Activated CD8-positive, alpha-beta T cell treated with anti-CD3 and anti-CD28 coated beads for 36 hours (primary cell): Measurements from ENCODE around the gene RSPH4A. TPM values are rescaled to one million over a fixed set of nuclear protein-coding genes. Genes with fewer than 3 reads are reported as not detected.
"Not testable (repeated sequence)": the region's sequence is repeated elsewhere in the genome, so short reads cannot be mapped to it uniquely, and the experiment has no call there.

Source experiments
- ATAC-seq: fragments of 200-7000 bp; cut with Tn5 transposase; one replicate; pipeline ENCODE4 v1.10.0; 2021; ENCODE audit warnings: mild to moderate bottlenecking, moderate library complexity
- CTCF ChIA-PET: fragments of 350-600 bp; sonication (Branson Sonifier 250); formaldehyde crosslinking; loops from one replicate; lab custom pipeline; 2021; ENCODE audit warnings: antibody characterized with exemption; lab: Charles Lee
- POLR2A ChIA-PET: fragments of 350-600 bp; sonication (Branson Sonifier 250); formaldehyde crosslinking; loops from one replicate; lab custom pipeline; 2021; ENCODE audit warnings: antibody characterized with exemption; lab: Charles Lee
- DNase-seq: peaks from one replicate; pipeline ENCODE4 v3.0.0-alpha.2; 2020
- H3K27ac Mint-ChIP-seq: one replicate; pipeline ENCODE4 v1.8.0; 2021; ENCODE audit warnings: mild to moderate bottlenecking, mixed read lengths
- H3K27me3 Mint-ChIP-seq: one replicate; pipeline ENCODE4 v1.8.0; 2021; ENCODE audit warnings: mixed read lengths
- H3K36me3 Mint-ChIP-seq: one replicate; pipeline ENCODE4 v1.8.0; 2021; ENCODE audit warnings: low read depth, mixed read lengths
- H3K4me1 Mint-ChIP-seq: one replicate; pipeline ENCODE4 v1.8.0; 2021; ENCODE audit warnings: low read depth, mixed read lengths
- H3K4me3 Mint-ChIP-seq: one replicate; pipeline ENCODE4 v1.8.0; 2021; ENCODE audit warnings: mild to moderate bottlenecking, moderate library complexity, mixed read lengths
- H3K9me3 Mint-ChIP-seq: one replicate; pipeline ENCODE4 v1.8.0; 2021; ENCODE audit warnings: mixed read lengths
- CTCF ChIP-seq: fragments of 200-600 bp; IDR thresholded peaks from one replicate; pipeline ENCODE4 v1.8.0; 2022; ENCODE audit warnings: antibody characterized with exemption, mild to moderate bottlenecking
- intact Hi-C: fragments of 100-400 bp; cut with micrococcal nuclease; formaldehyde crosslinking; loops from one replicate; pipeline ENCODE4 v1.10.0; 2022
- total RNA-seq, 2 experiments: library from RNA; stranded (reverse); gene quantifications; one replicate each; pipeline ENCODE4 v1.2.3, GENCODE V29; 2021

Gene RSPH4A
- total RNA-seq, 2 experiments from 2014 or later: 0.11 TPM; not detected in 1

- no peak overlapping the region for H3K27ac Mint-ChIP-seq
- intact Hi-C loops: no loop called here
- POLR2A ChIA-PET: no interaction called here
- H3K36me3 Mint-ChIP-seq: peaks cover 28% of the 10 kb centered on the region
- H3K4me1 Mint-ChIP-seq: peaks cover 46% of the 10 kb centered on the region
- H3K4me3 Mint-ChIP-seq: no peak overlapping the region
- CTCF ChIA-PET: no interaction called here
- TF ChIP-seq CTCF: no peak
- H3K27me3 Mint-ChIP-seq: no peaks in the 10 kb centered on the region
- DNase-seq: no peak
- no peaks in the 10 kb centered on the region for H3K9me3 Mint-ChIP-seq
- ATAC-seq: no peak
Observed at GRCh38 chr6:116663308-116663707, 47.0 kb downstream of the RSPH4A start.

- POLR2A ChIA-PET: interaction anchor here (0.7 kb wide), 1 partner anchor 131 kb away, joined by 4 read pairs; no protein-coding TSS in a partner anchor
- intact Hi-C loops, ATAC-seq, H3K9me3 Mint-ChIP-seq, DNase-seq, H3K4me3 Mint-ChIP-seq, H3K27me3 Mint-ChIP-seq, H3K27ac Mint-ChIP-seq: not testable (repeated sequence)
- Mint-ChIP-seq H3K36me3 (peaks cover 28% of the 10 kb centered on the region), H3K4me1 (peaks cover 46% of the 10 kb centered on the region)
- CTCF ChIA-PET: interaction anchor here (1.0 to 1.1 kb wide), 2 partner anchors 17 to 19 kb away, joined by 3 read pairs; no protein-coding TSS in a partner anchor
Observed at GRCh38 chr6:116664169-116664568, 47.9 kb downstream of the RSPH4A start.

GRCh38 chr6:116665464-116665863, 49.2 kb downstream of the RSPH4A start:
- ChIA-PET CTCF (interaction anchor here (1.1 kb wide), 1 partner anchor 21 kb away, joined by 3 read pairs; no protein-coding TSS in a partner anchor), POLR2A (interaction anchor here (4.6 kb wide), 1 partner anchor 17 kb away, joined by 42 read pairs; the partner anchor contains the start of gene KPNA5)
- intact Hi-C loops: no loop called here
- no peak for TF ChIP-seq CTCF
- H3K9me3 Mint-ChIP-seq: no peaks in the 10 kb centered on the region
- H3K4me1 Mint-ChIP-seq: peaks cover 43% of the 10 kb centered on the region
- no peak for DNase-seq
- peak overlapping the region; percentile 65 for H3K4me3 Mint-ChIP-seq
- no peaks in the 10 kb centered on the region for H3K27me3 Mint-ChIP-seq
- peak overlapping the region; percentile 8 for H3K27ac Mint-ChIP-seq
- peaks cover 24% of the 10 kb centered on the region for H3K36me3 Mint-ChIP-seq
- ATAC-seq: no peak

- ChIA-PET CTCF (no interaction called here), POLR2A (interaction anchor here (0.6 to 4.6 kb wide), 4 partner anchors 8 to 96 kb away, joined by 3 to 42 read pairs (median 4); partner anchors contain the start of genes KPNA5, RSPH4A and RWDD1)
- DNase-seq (no peak), ATAC-seq (peak; percentile 17)
- intact Hi-C loops: no loop called here
- TF ChIP-seq CTCF: no peak
- Mint-ChIP-seq H3K4me1 (peaks cover 37% of the 10 kb centered on the region), H3K27me3 (no peaks in the 10 kb centered on the region), H3K4me3 (peak overlapping the region; percentile 90), H3K36me3 (peaks cover 24% of the 10 kb centered on the region), H3K9me3 (no peaks in the 10 kb centered on the region), H3K27ac (peak overlapping the region; percentile 56)
Observed at GRCh38 chr6:116666869-116667268, 50.6 kb downstream of the RSPH4A start.

- DNase-seq (no peak), ATAC-seq (no peak)
- intact Hi-C loops: no loop called here
- H3K4me3 Mint-ChIP-seq: peak overlapping the region; percentile 90
- H3K4me1 Mint-ChIP-seq: peaks cover 31% of the 10 kb centered on the region
- no peak for TF ChIP-seq CTCF
- POLR2A ChIA-PET: interaction anchor here (0.6 to 4.6 kb wide), 6 partner anchors 9 to 96 kb away, joined by 3 to 42 read pairs (median 4); partner anchors contain the start of genes KPNA5, RSPH4A and RWDD1
- no peaks in the 10 kb centered on the region for H3K9me3 Mint-ChIP-seq
- H3K27ac Mint-ChIP-seq: peak overlapping the region; percentile 98
- H3K36me3 Mint-ChIP-seq: peaks cover 24% of the 10 kb centered on the region
- CTCF ChIA-PET: interaction anchor here (1.2 kb wide), 1 partner anchor 22 kb away, joined by 3 read pairs; no protein-coding TSS in a partner anchor
- no peaks in the 10 kb centered on the region for H3K27me3 Mint-ChIP-seq
Observed at GRCh38 chr6:116667623-116668022, 51.3 kb downstream of the RSPH4A start.
